ENCODE measurements around the gene SLC35F6.

SLC35F6 gene

GRCh38 chr2:26732446-26732845 lies 31.6 kb upstream of the SLC35F6 start:
- Histone ChIP-seq H2BK15ac (ENCODE audit: low read length) (no peak overlapping the region), H4K91ac (ENCODE audit: low read depth, low read length, poor library complexity) (no peak overlapping the region), H2BK5ac (ENCODE audit: low read length) (no peak overlapping the region), H3K36me3 (replicated peaks in 1 of 2; ENCODE audit: control insufficient read depth in 2 of 2, insufficient read depth in 2 of 2, low read length in 2 of 2) (no peaks in the 10 kb centered on the region), H2AFZ (ENCODE audit: low read length) (no peak overlapping the region), H3K79me1 (ENCODE audit: low read depth, low read length) (no peaks in the 10 kb centered on the region), H2BK12ac (ENCODE audit: low read length) (no peak overlapping the region), H4K8ac (ENCODE audit: low read depth, low read length) (no peak overlapping the region), H3K4me2 (ENCODE audit: insufficient read depth, low read length, poor library complexity, severe bottlenecking) (no peak overlapping the region), H3K23ac (ENCODE audit: low read depth, low read length, poor library complexity) (no peak overlapping the region), H3K4me3 (ENCODE audit: low read length in 2 of 2) (no peak overlapping the region), H3K4ac (ENCODE audit: low read length) (no peak overlapping the region), H3K27ac (replicated peaks; ENCODE audit: low read length) (no peak overlapping the region), H3K4me1 (ENCODE audit: control insufficient read depth in 2 of 2, insufficient read depth in 1 of 2, low read depth in 1 of 2, low read length in 2 of 2) (peaks cover 8 to 30% of the 10 kb centered on the region in 2 donors), H2BK120ac (ENCODE audit: low read depth, low read length) (no peak overlapping the region), H2AK5ac (ENCODE audit: low read depth, low read length) (no peak overlapping the region), H3K27me3 (ENCODE audit: control insufficient read depth in 3 of 3, insufficient read depth in 3 of 3, low read depth in 1 of 3, low read length in 3 of 3) (no peaks in the 10 kb centered on the region), H3K9me3 (replicated peaks in 1 of 2; ENCODE audit: control insufficient read depth in 2 of 2, insufficient read depth in 1 of 2, low read depth in 1 of 2, low read length in 2 of 2) (no peaks in the 10 kb centered on the region), H3K9ac (ENCODE audit: low read depth, low read length, poor library complexity) (no peak overlapping the region), H3K18ac (ENCODE audit: low read length) (no peak overlapping the region), H3K14ac (ENCODE audit: low read length) (no peak overlapping the region)
- DNase-seq (ENCODE audit: low spot score): no peak
- no CpG with 5 or more reads among the region's 3 CpGs for WGBS, 2 donors (ENCODE audit: extremely low coverage in 2 of 2, insufficient read length in 2 of 2, insufficient replicate concordance in 1 of 2)

- H3K9ac ChIP-seq (ENCODE audit: low read depth, low read length, poor library complexity): no peak overlapping the region
- no peak overlapping the region for H2BK120ac ChIP-seq (ENCODE audit: low read depth, low read length)
- no peak overlapping the region for H2BK5ac ChIP-seq (ENCODE audit: low read length)
- no peak overlapping the region for H2BK15ac ChIP-seq (ENCODE audit: low read length)
- no peak overlapping the region for H3K4me3 ChIP-seq (ENCODE audit: low read length in 2 of 2)
- H3K14ac ChIP-seq (ENCODE audit: low read length): no peak overlapping the region
- no peak overlapping the region for H3K18ac ChIP-seq (ENCODE audit: low read length)
- no peak overlapping the region for H2AFZ ChIP-seq (ENCODE audit: low read length)
- H3K23ac ChIP-seq (ENCODE audit: low read depth, low read length, poor library complexity): no peak overlapping the region
- no peak overlapping the region for H4K8ac ChIP-seq (ENCODE audit: low read depth, low read length)
- no peaks in the 10 kb centered on the region for H3K9me3 ChIP-seq (replicated peaks in 1 of 2; ENCODE audit: control insufficient read depth in 2 of 2, insufficient read depth in 1 of 2, low read depth in 1 of 2, low read length in 2 of 2)
- no peaks in the 10 kb centered on the region for H3K36me3 ChIP-seq (replicated peaks in 1 of 2; ENCODE audit: control insufficient read depth in 2 of 2, insufficient read depth in 2 of 2, low read length in 2 of 2)
- H2AK5ac ChIP-seq (ENCODE audit: low read depth, low read length): no peak overlapping the region
- no peak overlapping the region for H2BK12ac ChIP-seq (ENCODE audit: low read length)
- no peaks in the 10 kb centered on the region for H3K79me1 ChIP-seq (ENCODE audit: low read depth, low read length)
- WGBS, 2 donors (ENCODE audit: extremely low coverage in 2 of 2, insufficient read length in 2 of 2, insufficient replicate concordance in 1 of 2): no CpG with 5 or more reads among the region's 9 CpGs
- no peak overlapping the region for H3K27ac ChIP-seq (replicated peaks; ENCODE audit: low read length)
- no peak overlapping the region for H4K91ac ChIP-seq (ENCODE audit: low read depth, low read length, poor library complexity)
- H3K4me1 ChIP-seq (ENCODE audit: control insufficient read depth in 2 of 2, insufficient read depth in 1 of 2, low read depth in 1 of 2, low read length in 2 of 2): peaks cover 8 to 35% of the 10 kb centered on the region in 2 donors
- no peak overlapping the region for H3K4me2 ChIP-seq (ENCODE audit: insufficient read depth, low read length, poor library complexity, severe bottlenecking)
- H3K27me3 ChIP-seq (ENCODE audit: control insufficient read depth in 3 of 3, insufficient read depth in 3 of 3, low read depth in 1 of 3, low read length in 3 of 3): no peaks in the 10 kb centered on the region
- no peak for DNase-seq (ENCODE audit: low spot score)
- no peak overlapping the region for H3K4ac ChIP-seq (ENCODE audit: low read length)
Observed at GRCh38 chr2:26733413-26733812, 30.7 kb upstream of the SLC35F6 start.

GRCh38 chr2:26735097-26735496 lies 29.0 kb upstream of the SLC35F6 start:
- Histone ChIP-seq H2AFZ (ENCODE audit: low read length) (no peak overlapping the region), H3K23ac (ENCODE audit: low read depth, low read length, poor library complexity) (no peak overlapping the region), H3K18ac (ENCODE audit: low read length) (no peak overlapping the region), H2BK15ac (ENCODE audit: low read length) (no peak overlapping the region), H3K4ac (ENCODE audit: low read length) (no peak overlapping the region), H4K8ac (ENCODE audit: low read depth, low read length) (no peak overlapping the region), H3K36me3 (replicated peaks in 1 of 2; ENCODE audit: control insufficient read depth in 2 of 2, insufficient read depth in 2 of 2, low read length in 2 of 2) (no peaks in the 10 kb centered on the region), H3K27me3 (ENCODE audit: control insufficient read depth in 3 of 3, insufficient read depth in 3 of 3, low read depth in 1 of 3, low read length in 3 of 3) (no peaks in the 10 kb centered on the region), H3K79me1 (ENCODE audit: low read depth, low read length) (no peaks in the 10 kb centered on the region), H3K9me3 (replicated peaks in 1 of 2; ENCODE audit: control insufficient read depth in 2 of 2, insufficient read depth in 1 of 2, low read depth in 1 of 2, low read length in 2 of 2) (no peaks in the 10 kb centered on the region), H3K14ac (ENCODE audit: low read length) (no peak overlapping the region), H2AK5ac (ENCODE audit: low read depth, low read length) (no peak overlapping the region), H3K4me1 (ENCODE audit: control insufficient read depth in 2 of 2, insufficient read depth in 1 of 2, low read depth in 1 of 2, low read length in 2 of 2) (peaks cover 8 to 35% of the 10 kb centered on the region in 2 donors), H3K4me3 (ENCODE audit: low read length in 2 of 2) (no peak overlapping the region), H4K91ac (ENCODE audit: low read depth, low read length, poor library complexity) (no peak overlapping the region), H3K9ac (ENCODE audit: low read depth, low read length, poor library complexity) (no peak overlapping the region), H3K27ac (replicated peaks; ENCODE audit: low read length) (no peak overlapping the region), H2BK5ac (ENCODE audit: low read length) (no peak overlapping the region), H2BK12ac (ENCODE audit: low read length) (no peak overlapping the region), H3K4me2 (ENCODE audit: insufficient read depth, low read length, poor library complexity, severe bottlenecking) (no peak overlapping the region), H2BK120ac (ENCODE audit: low read depth, low read length) (no peak overlapping the region)
- no CpG with 5 or more reads among the region's 5 CpGs for WGBS, 2 donors (ENCODE audit: extremely low coverage in 2 of 2, insufficient read length in 2 of 2, insufficient replicate concordance in 1 of 2)
- DNase-seq (ENCODE audit: low spot score): no peak

- Histone ChIP-seq H4K91ac (ENCODE audit: low read depth, low read length, poor library complexity) (no peak overlapping the region), H4K8ac (ENCODE audit: low read depth, low read length) (no peak overlapping the region), H2BK15ac (ENCODE audit: low read length) (no peak overlapping the region), H2AK5ac (ENCODE audit: low read depth, low read length) (peak overlapping the region; percentile 25), H3K23ac (ENCODE audit: low read depth, low read length, poor library complexity) (no peak overlapping the region), H3K27ac (replicated peaks; ENCODE audit: low read length) (no peak overlapping the region), H3K9ac (ENCODE audit: low read depth, low read length, poor library complexity) (no peak overlapping the region), H3K18ac (ENCODE audit: low read length) (peak overlapping the region; percentile 5), H3K4me2 (ENCODE audit: insufficient read depth, low read length, poor library complexity, severe bottlenecking) (no peak overlapping the region), H3K4ac (ENCODE audit: low read length) (no peak overlapping the region), H3K9me3 (replicated peaks in 1 of 2; ENCODE audit: control insufficient read depth in 2 of 2, insufficient read depth in 1 of 2, low read depth in 1 of 2, low read length in 2 of 2) (no peaks in the 10 kb centered on the region), H3K4me3 (ENCODE audit: low read length in 2 of 2) (no peak overlapping the region), H2BK120ac (ENCODE audit: low read depth, low read length) (no peak overlapping the region), H3K27me3 (ENCODE audit: control insufficient read depth in 3 of 3, insufficient read depth in 3 of 3, low read depth in 1 of 3, low read length in 3 of 3) (no peaks in the 10 kb centered on the region), H3K36me3 (replicated peaks in 1 of 2; ENCODE audit: control insufficient read depth in 2 of 2, insufficient read depth in 2 of 2, low read length in 2 of 2) (no peaks in the 10 kb centered on the region), H2BK12ac (ENCODE audit: low read length) (no peak overlapping the region), H3K4me1 (ENCODE audit: control insufficient read depth in 2 of 2, insufficient read depth in 1 of 2, low read depth in 1 of 2, low read length in 2 of 2) (peaks cover 11 to 44% of the 10 kb centered on the region in 2 donors), H2AFZ (ENCODE audit: low read length) (no peak overlapping the region), H3K14ac (ENCODE audit: low read length) (peak overlapping the region; percentile 21), H2BK5ac (ENCODE audit: low read length) (no peak overlapping the region), H3K79me1 (ENCODE audit: low read depth, low read length) (no peaks in the 10 kb centered on the region)
- DNase-seq (ENCODE audit: low spot score): no peak
- WGBS, 2 donors (ENCODE audit: extremely low coverage in 2 of 2, insufficient read length in 2 of 2, insufficient replicate concordance in 1 of 2): no CpG with 5 or more reads among the region's 8 CpGs
Observed at GRCh38 chr2:26735883-26736588, 28.0 kb upstream of the SLC35F6 start.
